ENCODE data around the gene P2RY8.
A peak's percentile ranks its signal among the peaks of the same experiment; 100 is the strongest.

P2RY8 gene, protein sequence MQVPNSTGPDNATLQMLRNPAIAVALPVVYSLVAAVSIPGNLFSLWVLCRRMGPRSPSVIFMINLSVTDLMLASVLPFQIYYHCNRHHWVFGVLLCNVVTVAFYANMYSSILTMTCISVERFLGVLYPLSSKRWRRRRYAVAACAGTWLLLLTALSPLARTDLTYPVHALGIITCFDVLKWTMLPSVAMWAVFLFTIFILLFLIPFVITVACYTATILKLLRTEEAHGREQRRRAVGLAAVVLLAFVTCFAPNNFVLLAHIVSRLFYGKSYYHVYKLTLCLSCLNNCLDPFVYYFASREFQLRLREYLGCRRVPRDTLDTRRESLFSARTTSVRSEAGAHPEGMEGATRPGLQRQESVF

GRCh38 chrX:1537031-1537715 is at the start of gene P2RY8:
Gene P2RY8 (minus strand): TSS chrX:1537185. CDS start chrX:1466558, 70,627 bp downstream.
- in situ Hi-C loops (cut with MboI; ENCODE audit: low sequenced_read_pairs, unreplicated experiment), result no loop called here

GRCh38 chrX:1584237-1585011 is 47.4 kb upstream of the P2RY8 start:
- in situ Hi-C loops (cut with MboI; ENCODE audit: low sequenced_read_pairs, unreplicated experiment), result no loop called here
- TF ChIP-seq, protein P1, sequence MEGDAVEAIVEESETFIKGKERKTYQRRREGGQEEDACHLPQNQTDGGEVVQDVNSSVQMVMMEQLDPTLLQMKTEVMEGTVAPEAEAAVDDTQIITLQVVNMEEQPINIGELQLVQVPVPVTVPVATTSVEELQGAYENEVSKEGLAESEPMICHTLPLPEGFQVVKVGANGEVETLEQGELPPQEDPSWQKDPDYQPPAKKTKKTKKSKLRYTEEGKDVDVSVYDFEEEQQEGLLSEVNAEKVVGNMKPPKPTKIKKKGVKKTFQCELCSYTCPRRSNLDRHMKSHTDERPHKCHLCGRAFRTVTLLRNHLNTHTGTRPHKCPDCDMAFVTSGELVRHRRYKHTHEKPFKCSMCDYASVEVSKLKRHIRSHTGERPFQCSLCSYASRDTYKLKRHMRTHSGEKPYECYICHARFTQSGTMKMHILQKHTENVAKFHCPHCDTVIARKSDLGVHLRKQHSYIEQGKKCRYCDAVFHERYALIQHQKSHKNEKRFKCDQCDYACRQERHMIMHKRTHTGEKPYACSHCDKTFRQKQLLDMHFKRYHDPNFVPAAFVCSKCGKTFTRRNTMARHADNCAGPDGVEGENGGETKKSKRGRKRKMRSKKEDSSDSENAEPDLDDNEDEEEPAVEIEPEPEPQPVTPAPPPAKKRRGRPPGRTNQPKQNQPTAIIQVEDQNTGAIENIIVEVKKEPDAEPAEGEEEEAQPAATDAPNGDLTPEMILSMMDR (IDR thresholded peaks at IDR 0.05; ENCODE audit: borderline replicate concordance, control extremely low read depth, extremely low read depth, insufficient read depth, missing control alignments), result no peak
- no peak for DNase-seq (ENCODE audit: low spot score)

More at GRCh38 chrX:1537031-1537715, at the start of gene P2RY8:
- DNase-seq (ENCODE audit: low spot score), result peak; percentile 71
- TF ChIP-seq, protein P1 (IDR thresholded peaks at IDR 0.05; ENCODE audit: borderline replicate concordance, control extremely low read depth, extremely low read depth, insufficient read depth, missing control alignments), result peak; percentile 50

- in situ Hi-C loops (cut with MboI; ENCODE audit: low sequenced_read_pairs, unreplicated experiment), result no loop called here
- TF ChIP-seq, protein P1 (IDR thresholded peaks at IDR 0.05; ENCODE audit: borderline replicate concordance, control extremely low read depth, extremely low read depth, insufficient read depth, missing control alignments), result no peak
- peak; percentile 78 for DNase-seq (ENCODE audit: low spot score)
Measured at GRCh38 chrX:1582686-1583437, 45.9 kb upstream of the P2RY8 start.

- DNase-seq (ENCODE audit: low spot score), result peak; percentile 60
- in situ Hi-C loops (cut with MboI; ENCODE audit: low sequenced_read_pairs, unreplicated experiment), result no loop called here
- TF ChIP-seq, protein P1 (IDR thresholded peaks at IDR 0.05; ENCODE audit: borderline replicate concordance, control extremely low read depth, extremely low read depth, insufficient read depth, missing control alignments), result peak; percentile 44
Measured at GRCh38 chrX:1581132-1581531, 44.1 kb upstream of the P2RY8 start.

GRCh38 chrX:1578511-1579173 is 41.7 kb upstream of the P2RY8 start:
- no peak for DNase-seq (ENCODE audit: low spot score)
- TF ChIP-seq, protein P1 (IDR thresholded peaks at IDR 0.05; ENCODE audit: borderline replicate concordance, control extremely low read depth, extremely low read depth, insufficient read depth, missing control alignments), result no peak
- in situ Hi-C loops (cut with MboI; ENCODE audit: low sequenced_read_pairs, unreplicated experiment), result no loop called here
